Thoracic aorta (tissue), 2 donors: ENCODE measurements around the gene GAL3ST1. TPM values are rescaled to one million over a fixed set of nuclear protein-coding genes. Genes with fewer than 3 reads are reported as not detected.
"Not testable (repeated sequence)": the region's sequence is repeated elsewhere in the genome, so short reads cannot be mapped to it uniquely, and the experiment has no call there.

Experiments used
- ATAC-seq: fragments of 150-250 bp; one replicate; pipeline ENCODE4 v1.8.0; 2017; ENCODE audit warnings: low read depth; ENCODE audit not compliant: insufficient number of reproducible peaks, low FRiP score
- DNase-seq: peaks from one replicate; pipeline ENCODE4 v3.0.0-alpha.2; 2020; ENCODE audit warnings: low spot score
- H3K27ac ChIP-seq, 2 donors: fragments of 200-600 bp; sonication (generic); 1 replicate in 1 of 2; 2 replicates in 1 of 2; pipeline ENCODE4 v1.5.1; 2016; ENCODE audit warnings: mild to moderate bottlenecking in 2 of 2, moderate library complexity in 2 of 2
- H3K27me3 ChIP-seq: fragments of 200-600 bp; sonication (generic); replicated peaks from 2 replicates; pipeline ENCODE4 v1.6.0; 2016; ENCODE audit warnings: mild to moderate bottlenecking; ENCODE audit not compliant: insufficient read depth
- H3K36me3 ChIP-seq: fragments of 200-600 bp; sonication (generic); one replicate; pipeline ENCODE4 v1.5.1; 2016
- H3K4me1 ChIP-seq, 2 donors: fragments of 200-600 bp; sonication (generic); 1 replicate in 1 of 2; 2 replicates in 1 of 2; pipeline versions ENCODE4 v1.5.1 to v1.6.0; 2016; ENCODE audit warnings: low read depth in 2 of 2, mild to moderate bottlenecking in 1 of 2; ENCODE audit not compliant: control insufficient read depth in 1 of 2
- H3K4me3 ChIP-seq: fragments of 200-600 bp; sonication (generic); 2 replicates; pipeline ENCODE4 v1.5.1; 2016; ENCODE audit warnings: mild to moderate bottlenecking
- H3K9me3 ChIP-seq: fragments of 200-600 bp; sonication (generic); 2 replicates; pipeline ENCODE4 v1.5.1; 2016
- total RNA-seq, 2 donors: library from RNA; depleted of rRNA; stranded (reverse); fragments of >200 nt; gene quantifications; one replicate each; pipeline versions ENCODE4 v1.1.0 to v1.2.3, GENCODE V29; 2016
- TF ChIP-seq, protein P1 (sequence below): fragments of 200-600 bp; sonication (generic); IDR thresholded peaks from one replicate; pipeline ENCODE4 v1.5.1; 2019; ENCODE audit warnings: antibody characterized with exemption

GAL3ST1 gene
- total RNA-seq, 2 donors from 2014 or later = 1.5 to 2.2 TPM

DNA sequence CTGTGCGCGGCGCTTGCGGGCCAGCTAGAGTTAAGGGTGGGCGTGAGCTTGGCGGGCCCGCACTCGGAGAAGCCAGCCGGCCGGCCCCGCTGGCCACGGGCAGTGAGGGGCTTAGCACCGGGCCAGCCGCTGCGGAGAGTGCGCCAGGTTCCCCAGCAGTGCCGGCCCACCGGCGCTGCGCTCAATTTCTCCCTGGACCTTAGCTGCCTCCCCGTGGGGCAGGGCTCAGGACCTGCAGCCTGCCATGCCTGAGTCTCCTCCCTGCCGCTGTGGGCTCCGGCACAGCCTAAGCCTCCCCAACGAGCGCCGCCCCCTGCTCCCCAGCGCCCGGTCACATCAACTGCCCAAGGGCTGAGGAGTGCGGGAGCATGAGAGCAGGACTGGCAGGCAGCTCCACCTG is 22.4 kb upstream of the GAL3ST1 start:
- ATAC-seq (no peak), DNase-seq (no peak)
- no peaks in the 10 kb centered on the region for H3K27me3 ChIP-seq
- H3K36me3 ChIP-seq = no peaks in the 10 kb centered on the region
- TF ChIP-seq, protein P1, sequence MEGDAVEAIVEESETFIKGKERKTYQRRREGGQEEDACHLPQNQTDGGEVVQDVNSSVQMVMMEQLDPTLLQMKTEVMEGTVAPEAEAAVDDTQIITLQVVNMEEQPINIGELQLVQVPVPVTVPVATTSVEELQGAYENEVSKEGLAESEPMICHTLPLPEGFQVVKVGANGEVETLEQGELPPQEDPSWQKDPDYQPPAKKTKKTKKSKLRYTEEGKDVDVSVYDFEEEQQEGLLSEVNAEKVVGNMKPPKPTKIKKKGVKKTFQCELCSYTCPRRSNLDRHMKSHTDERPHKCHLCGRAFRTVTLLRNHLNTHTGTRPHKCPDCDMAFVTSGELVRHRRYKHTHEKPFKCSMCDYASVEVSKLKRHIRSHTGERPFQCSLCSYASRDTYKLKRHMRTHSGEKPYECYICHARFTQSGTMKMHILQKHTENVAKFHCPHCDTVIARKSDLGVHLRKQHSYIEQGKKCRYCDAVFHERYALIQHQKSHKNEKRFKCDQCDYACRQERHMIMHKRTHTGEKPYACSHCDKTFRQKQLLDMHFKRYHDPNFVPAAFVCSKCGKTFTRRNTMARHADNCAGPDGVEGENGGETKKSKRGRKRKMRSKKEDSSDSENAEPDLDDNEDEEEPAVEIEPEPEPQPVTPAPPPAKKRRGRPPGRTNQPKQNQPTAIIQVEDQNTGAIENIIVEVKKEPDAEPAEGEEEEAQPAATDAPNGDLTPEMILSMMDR = no peak
- no peaks in the 10 kb centered on the region for H3K9me3 ChIP-seq
- H3K4me3 ChIP-seq = no peak overlapping the region
- H3K27ac ChIP-seq = no peak overlapping the region
- peaks cover 0 to 5% of the 10 kb centered on the region in 2 donors for H3K4me1 ChIP-seq

DNA sequence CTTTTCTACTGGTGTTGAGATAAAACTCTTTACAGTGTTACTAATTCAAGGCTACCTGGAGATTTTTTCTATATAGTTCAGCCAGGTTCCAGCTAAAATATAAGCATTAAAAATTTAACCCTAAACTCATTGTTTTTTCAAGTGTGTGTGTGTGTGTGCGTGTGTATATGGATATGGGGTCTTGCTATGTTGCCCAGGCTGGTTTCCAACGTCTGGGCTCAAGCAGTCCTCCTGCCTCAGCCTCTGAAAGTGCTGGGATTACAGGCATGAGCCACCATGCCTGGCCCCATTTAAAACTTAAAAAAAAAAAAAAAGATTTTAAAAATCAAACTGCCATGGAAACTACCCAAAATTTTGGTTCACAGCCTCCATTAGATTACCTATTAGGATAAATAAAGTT is 21.7 kb upstream of the GAL3ST1 start:
- ATAC-seq (no peak), DNase-seq (no peak)
- Histone ChIP-seq H3K36me3 (no peaks in the 10 kb centered on the region), H3K9me3 (no peaks in the 10 kb centered on the region), H3K27me3 (no peaks in the 10 kb centered on the region), H3K4me1 (peaks cover under 1 to 6% of the 10 kb centered on the region in 2 donors), H3K27ac (no peak overlapping the region), H3K4me3 (no peak overlapping the region)
- TF ChIP-seq, protein P1 = no peak

DNA sequence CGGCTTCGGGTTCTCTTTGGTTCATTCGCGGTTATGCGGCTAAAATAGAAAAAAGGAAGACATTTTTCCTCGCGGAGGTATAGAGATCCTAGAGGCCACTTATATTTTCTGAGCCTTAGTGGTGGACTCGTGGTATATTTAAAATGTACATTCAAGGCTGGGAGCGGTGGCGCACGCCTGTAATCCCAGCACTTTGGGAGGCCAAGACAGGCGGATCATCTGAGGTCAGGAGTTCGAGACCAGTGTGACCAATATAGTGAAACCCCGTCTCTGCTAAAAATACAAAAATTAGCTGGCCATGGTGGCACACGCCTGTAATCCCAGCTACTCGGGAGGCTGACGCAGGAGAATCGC is 17.9 kb upstream of the GAL3ST1 start:
- Histone ChIP-seq H3K4me1 (peaks cover 11 to 20% of the 10 kb centered on the region in 2 donors), H3K4me3 (peak overlapping the region; percentile 86), H3K36me3 (peaks cover 19% of the 10 kb centered on the region)
- not testable (repeated sequence) for DNase-seq, H3K9me3 ChIP-seq, H3K27ac ChIP-seq, H3K27me3 ChIP-seq, ATAC-seq

DNA sequence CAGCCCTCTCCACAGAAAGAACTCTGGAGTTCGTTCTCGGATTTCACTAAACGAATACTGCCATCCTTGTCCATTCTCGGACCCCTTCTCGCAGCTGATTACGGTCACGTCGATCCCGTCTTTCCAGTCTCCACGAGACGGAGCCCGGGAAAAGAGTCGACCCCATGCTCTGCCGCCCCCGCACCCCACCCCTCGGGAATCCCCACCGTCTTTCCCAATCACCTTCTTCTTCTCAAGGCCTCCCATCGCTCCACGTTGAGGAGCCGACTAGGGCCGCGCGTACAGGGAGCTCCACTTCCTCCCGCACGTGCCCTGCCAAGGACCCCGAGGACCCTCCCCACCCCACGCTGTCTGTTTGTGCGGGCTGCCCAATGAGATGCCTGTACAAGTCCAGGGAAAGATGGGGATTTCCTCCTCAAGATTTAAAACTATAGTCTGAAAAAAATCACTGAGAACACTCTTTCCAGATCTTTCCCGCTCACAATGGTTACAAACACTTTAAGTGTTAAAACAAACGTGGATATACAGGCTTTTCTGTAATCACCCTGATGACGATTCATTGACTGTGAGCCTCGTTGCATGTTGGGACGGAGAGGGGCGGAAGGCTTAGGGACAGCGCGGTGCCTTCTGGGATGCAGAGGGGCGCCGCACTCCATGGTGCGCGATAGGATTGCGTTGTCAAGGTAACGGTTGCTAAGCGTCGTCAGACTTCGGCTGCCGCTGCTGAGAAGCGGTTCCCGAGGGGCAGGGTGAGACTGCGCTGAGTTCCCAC is 17.3 kb upstream of the GAL3ST1 start, which contains the start of gene PES1:
PES1 (minus strand) TSS at position 323 of the 772 bp plus-strand sequence; CDS start at position 246, 77 bp downstream.
- DNase-seq (peak; percentile 83), ATAC-seq (peak; percentile 97)
- peaks cover 24% of the 10 kb centered on the region for H3K36me3 ChIP-seq
- peak within 1 kb of the TSS; percentile 86 for H3K4me3 ChIP-seq
- H3K4me1 ChIP-seq = peaks cover 11 to 20% of the 10 kb centered on the region in 2 donors
- TF ChIP-seq, protein P1 = no peak
- H3K27ac ChIP-seq = peak within 1 kb of the TSS; percentile 66 to 67
- no peaks in the 10 kb centered on the region for H3K9me3 ChIP-seq
- no peaks in the 10 kb centered on the region for H3K27me3 ChIP-seq

DNA sequence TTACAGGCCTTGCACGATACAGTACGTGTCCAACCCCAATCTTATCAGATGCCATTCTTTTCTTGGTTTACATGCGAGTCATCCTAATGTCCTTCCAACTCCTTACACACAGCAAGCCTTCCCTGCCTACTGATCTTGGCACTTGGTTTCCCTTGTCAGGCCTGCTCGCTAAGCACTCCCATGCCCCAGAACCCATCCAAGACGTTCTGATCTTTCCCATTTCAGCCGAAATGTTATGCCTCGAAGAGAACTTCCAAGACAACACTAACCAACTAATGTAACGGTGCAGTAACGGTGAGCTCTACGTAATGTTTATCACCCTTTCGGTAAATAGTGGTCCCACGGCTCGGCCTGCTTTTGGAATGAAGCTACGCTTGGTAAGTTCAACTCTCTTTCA is 16.7 kb upstream of the GAL3ST1 start:
- Histone ChIP-seq H3K36me3 (peaks cover 29% of the 10 kb centered on the region), H3K27ac (no peak overlapping the region), H3K4me3 (peak overlapping the region; percentile 86), H3K9me3 (no peaks in the 10 kb centered on the region), H3K27me3 (no peaks in the 10 kb centered on the region), H3K4me1 (peaks cover 11 to 20% of the 10 kb centered on the region in 2 donors)
- TF ChIP-seq, protein P1 = no peak
- ATAC-seq = no peak
- no peak for DNase-seq
